SU-DHL-6 (cell line): ENCODE data around the gene TP53I3.

Experiments used
- H2AFZ ChIP-seq: fragments of 200-600 bp; sonication (generic); 2 replicates; pipeline ENCODE4 v1.6.1; 2014; ENCODE audit warnings: low read depth, mild to moderate bottlenecking, moderate library complexity, mixed read lengths, antibody characterized with exemption, low read length; ENCODE audit not compliant: severe bottlenecking
- H3F3A ChIP-seq: fragments of 200-600 bp; shearing (Covaris generic); 2 replicates; pipeline ENCODE4 v1.6.0; 2016; ENCODE audit warnings: antibody characterized with exemption, mild to moderate bottlenecking; ENCODE audit not compliant: insufficient read depth
- H3K27ac ChIP-seq: fragments of 200-600 bp; sonication (generic); 2 replicates; pipeline ENCODE4 v1.5.1; 2016; ENCODE audit warnings: low read depth, mild to moderate bottlenecking, low read length, moderate library complexity, mixed read lengths
- H3K27me3 ChIP-seq: fragments of 200-600 bp; sonication (generic), shearing (Covaris generic); 2 replicates; pipeline ENCODE4 v1.6.0; 2014; ENCODE audit warnings: mild to moderate bottlenecking, low read length
- H3K36me3 ChIP-seq: fragments of 200-600 bp; sonication (generic); 2 replicates; pipeline ENCODE4 v1.6.1; 2014; ENCODE audit warnings: mild to moderate bottlenecking, low read length, mixed read lengths
- H3K4me2 ChIP-seq: fragments of 300-600, 200-600 bp; shearing (Covaris generic), sonication (generic); 2 replicates; pipeline ENCODE4 v1.6.0; 2014; ENCODE audit warnings: low read length, low read depth, mild to moderate bottlenecking; ENCODE audit not compliant: poor library complexity, severe bottlenecking
- H3K4me3 ChIP-seq: fragments of 200-600 bp; sonication (generic); 2 replicates; pipeline ENCODE4 v1.5.1; 2014; ENCODE audit warnings: antibody characterized with exemption, low read length, mild to moderate bottlenecking, mixed read lengths; ENCODE audit not compliant: insufficient read depth, poor library complexity, severe bottlenecking
- H3K79me2 ChIP-seq: fragments of 200-600 bp; sonication (generic); 2 replicates; pipeline ENCODE4 v1.6.1; 2014; ENCODE audit warnings: mild to moderate bottlenecking, low read length, moderate library complexity; ENCODE audit not compliant: insufficient read depth
- H3K9ac ChIP-seq: fragments of 200-600 bp; sonication (generic); 2 replicates; pipeline ENCODE4 v1.7.0; 2014; ENCODE audit warnings: mild to moderate bottlenecking, low read length
- H3K9me2 ChIP-seq: fragments of 200-600 bp; sonication (generic); replicated peaks from 2 replicates; pipeline ENCODE4 v1.6.1; 2014; ENCODE audit warnings: low read length; ENCODE audit not compliant: insufficient read depth
- H3K9me3 ChIP-seq: fragments of 200-600 bp; sonication (generic); 2 replicates; pipeline ENCODE4 v1.6.1; 2014; ENCODE audit warnings: low read length, mixed read lengths; ENCODE audit not compliant: insufficient read depth
- H4K20me1 ChIP-seq: fragments of 200-600 bp; sonication (generic); 2 replicates; pipeline ENCODE4 v1.6.1; 2014; ENCODE audit warnings: low read depth, mild to moderate bottlenecking, antibody characterized with exemption, low read length, moderate library complexity, mixed read lengths
- EZH2phosphoT487 ChIP-seq: fragments of 200-600 bp; sonication (generic), shearing (Covaris generic); conservative IDR thresholded peaks from 2 replicates; pipeline ENCODE4 v1.6.1; 2018; ENCODE audit warnings: mild to moderate bottlenecking, antibody characterized with exemption, low read length, moderate library complexity, mixed read lengths
- TF ChIP-seq, protein P1 (sequence below): fragments of 200-600 bp; sonication (generic); IDR thresholded peaks from one replicate; pipeline ENCODE4 v1.5.1; 2017; ENCODE audit warnings: antibody characterized with exemption, mild to moderate bottlenecking, low read length, moderate library complexity; ENCODE audit not compliant: insufficient read depth, poor library complexity, severe bottlenecking

TP53I3 gene

GRCh38 chr2:24121469-24121868 lies 36.8 kb upstream of the TP53I3 start:
- Histone ChIP-seq H2AFZ (no peak overlapping the region), H3K4me2 (no peak overlapping the region), H3K9me2 (no peaks in the 10 kb centered on the region), H3K27me3 (no peaks in the 10 kb centered on the region), H3F3A (peaks cover 16% of the 10 kb centered on the region), H3K9me3 (no peaks in the 10 kb centered on the region), H3K36me3 (no peaks in the 10 kb centered on the region), H3K79me2 (peaks cover 9% of the 10 kb centered on the region), H4K20me1 (no peaks in the 10 kb centered on the region), H3K27ac (no peak overlapping the region), H3K4me3 (no peak overlapping the region), H3K9ac (no peak overlapping the region)
- TF ChIP-seq EZH2phosphoT487: no peak
- TF ChIP-seq, protein P1, sequence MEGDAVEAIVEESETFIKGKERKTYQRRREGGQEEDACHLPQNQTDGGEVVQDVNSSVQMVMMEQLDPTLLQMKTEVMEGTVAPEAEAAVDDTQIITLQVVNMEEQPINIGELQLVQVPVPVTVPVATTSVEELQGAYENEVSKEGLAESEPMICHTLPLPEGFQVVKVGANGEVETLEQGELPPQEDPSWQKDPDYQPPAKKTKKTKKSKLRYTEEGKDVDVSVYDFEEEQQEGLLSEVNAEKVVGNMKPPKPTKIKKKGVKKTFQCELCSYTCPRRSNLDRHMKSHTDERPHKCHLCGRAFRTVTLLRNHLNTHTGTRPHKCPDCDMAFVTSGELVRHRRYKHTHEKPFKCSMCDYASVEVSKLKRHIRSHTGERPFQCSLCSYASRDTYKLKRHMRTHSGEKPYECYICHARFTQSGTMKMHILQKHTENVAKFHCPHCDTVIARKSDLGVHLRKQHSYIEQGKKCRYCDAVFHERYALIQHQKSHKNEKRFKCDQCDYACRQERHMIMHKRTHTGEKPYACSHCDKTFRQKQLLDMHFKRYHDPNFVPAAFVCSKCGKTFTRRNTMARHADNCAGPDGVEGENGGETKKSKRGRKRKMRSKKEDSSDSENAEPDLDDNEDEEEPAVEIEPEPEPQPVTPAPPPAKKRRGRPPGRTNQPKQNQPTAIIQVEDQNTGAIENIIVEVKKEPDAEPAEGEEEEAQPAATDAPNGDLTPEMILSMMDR: no peak

- peaks cover 9% of the 10 kb centered on the region for H3K79me2 ChIP-seq
- no peaks in the 10 kb centered on the region for H3K9me3 ChIP-seq
- no peaks in the 10 kb centered on the region for H4K20me1 ChIP-seq
- no peak overlapping the region for H3K4me3 ChIP-seq
- no peak overlapping the region for H2AFZ ChIP-seq
- peaks cover 14% of the 10 kb centered on the region for H3F3A ChIP-seq
- H3K36me3 ChIP-seq: no peaks in the 10 kb centered on the region
- no peaks in the 10 kb centered on the region for H3K9me2 ChIP-seq
- H3K27ac ChIP-seq: no peak overlapping the region
- TF ChIP-seq, protein P1: no peak
- TF ChIP-seq EZH2phosphoT487: no peak
- no peak overlapping the region for H3K4me2 ChIP-seq
- no peak overlapping the region for H3K9ac ChIP-seq
- H3K27me3 ChIP-seq: no peaks in the 10 kb centered on the region
These were observed 36.4 kb upstream of the TP53I3 start for GRCh38 chr2:24121066-24121465.

- Histone ChIP-seq H4K20me1 (no peaks in the 10 kb centered on the region), H3F3A (peaks cover 11% of the 10 kb centered on the region; the same call in 1 of the 2 replicates), H3K36me3 (no peaks in the 10 kb centered on the region), H3K4me2 (no peak overlapping the region), H3K27ac (no peak overlapping the region), H3K9me3 (no peaks in the 10 kb centered on the region), H3K9ac (no peak overlapping the region), H3K4me3 (no peak overlapping the region), H3K79me2 (no peaks in the 10 kb centered on the region), H3K27me3 (no peaks in the 10 kb centered on the region), H2AFZ (no peak overlapping the region), H3K9me2 (no peaks in the 10 kb centered on the region)
- no peak for TF ChIP-seq EZH2phosphoT487
- TF ChIP-seq, protein P1: no peak
These were observed 33.3 kb upstream of the TP53I3 start for GRCh38 chr2:24117902-24118301.
